Caco-2 (cell line): ENCODE data around the gene PCBP2. TPM values are rescaled to one million over a fixed set of nuclear protein-coding genes. Genes with fewer than 3 reads are reported as not detected.

ENCODE experiments used
- BruUV-seq: library from RNA; stranded (reverse); fragments of 400-500 nt; replicated peaks from 2 replicates; lab custom pipeline; 2021; lab: Mats Ljungman, UMichigan
- CTCF ChIA-PET: fragments of 300-600 bp; sonication (Branson Sonifier 250); formaldehyde crosslinking; loops from one replicate; lab custom pipeline; 2022; ENCODE audit warnings: antibody characterized with exemption; lab: Charles Lee
- POLR2A ChIA-PET: fragments of 300-600 bp; sonication (Branson Sonifier 250); formaldehyde crosslinking; loops from one replicate; lab custom pipeline; 2022; ENCODE audit warnings: antibody characterized with exemption; lab: Charles Lee
- DNase-seq, 2 experiments: peaks; one replicate each; pipeline versions ENCODE4 v3.0.0 to v3.0.0-alpha.2; 2020 to 2022
- H3K27me3 ChIP-seq: replicated peaks from 2 replicates; pipeline ENCODE4 v1.6.0; 2011; ENCODE audit warnings: low read length; ENCODE audit not compliant: control insufficient read depth, insufficient read depth
- H3K36me3 ChIP-seq: 2 replicates; pipeline ENCODE4 v1.5.1; 2011; ENCODE audit warnings: low read length; ENCODE audit not compliant: control insufficient read depth, insufficient read depth
- H3K4me1 ChIP-seq: fragments of 250-450 bp; sonication (Bioruptor Pico); 2 replicates; pipeline ENCODE4 v1.5.1; 2020; ENCODE audit warnings: mild to moderate bottlenecking
- H3K4me3 ChIP-seq: 2 replicates; pipeline ENCODE4 v1.5.1; 2011; ENCODE audit warnings: low read depth, mild to moderate bottlenecking, control low read depth, low read length
- H3K9me3 ChIP-seq: fragments of 250-450 bp; sonication (Bioruptor Pico); 2 replicates; pipeline ENCODE4 v1.5.1; 2020; ENCODE audit warnings: mild to moderate bottlenecking, moderate library complexity
- H3K27ac Mint-ChIP-seq: one replicate; pipeline ENCODE4 v1.8.0; 2022; ENCODE audit warnings: mixed read lengths; ENCODE audit not compliant: unreplicated experiment
- H3K27me3 Mint-ChIP-seq: one replicate; pipeline ENCODE4 v1.8.0; 2022; ENCODE audit warnings: mixed read lengths; ENCODE audit not compliant: insufficient read depth, unreplicated experiment
- H3K36me3 Mint-ChIP-seq: one replicate; pipeline ENCODE4 v1.8.0; 2022; ENCODE audit warnings: mild to moderate bottlenecking, mixed read lengths; ENCODE audit not compliant: insufficient read depth, unreplicated experiment
- H3K4me1 Mint-ChIP-seq: one replicate; pipeline ENCODE4 v1.8.0; 2022; ENCODE audit warnings: low read depth, mixed read lengths; ENCODE audit not compliant: unreplicated experiment
- H3K4me3 Mint-ChIP-seq: one replicate; pipeline ENCODE4 v1.8.0; 2022; ENCODE audit warnings: mild to moderate bottlenecking, moderate library complexity, mixed read lengths; ENCODE audit not compliant: unreplicated experiment
- H3K9me3 Mint-ChIP-seq: one replicate; pipeline ENCODE4 v1.8.0; 2022; ENCODE audit warnings: mixed read lengths; ENCODE audit not compliant: unreplicated experiment
- CTCF ChIP-seq, 2 experiments: fragments of 200-600 bp in 1 of 2; IDR thresholded peaks; 1 replicate in 1 of 2; 2 replicates in 1 of 2; pipeline versions ENCODE4 v1.5.1 to v1.8.0; 2011 to 2022; ENCODE audit warnings: antibody characterized with exemption in 1 of 2, control low read depth in 1 of 2, inconsistent platforms in 1 of 2, low read depth in 1 of 2, low read length in 1 of 2, mild to moderate bottlenecking in 1 of 2, moderate library complexity in 1 of 2; ENCODE audit not compliant: insufficient read depth in 1 of 2, severe bottlenecking in 1 of 2, unreplicated experiment in 1 of 2
- intact Hi-C: fragments of 100-400 bp; cut with micrococcal nuclease; formaldehyde crosslinking; loops from one replicate; pipeline ENCODE4 v1.10.0; 2022; ENCODE audit not compliant: unreplicated experiment
- total RNA-seq: library from RNA; stranded (reverse); gene quantifications from 2 replicates; pipeline ENCODE4 v1.2.3, GENCODE V29; 2022

The PCBP2 gene
- total RNA-seq, 1 experiment from 2014 or later = 1,143 TPM

GRCh38 chr12:53467082-53467481 is 15.2 kb downstream of the PCBP2 start:
- no peak for TF ChIP-seq CTCF (IDR thresholded peaks at IDR 0.05; ENCODE audit: insufficient read depth in 1 of 2, low read depth in 1 of 2, low read length in 1 of 2, severe bottlenecking in 1 of 2, unreplicated experiment in 1 of 2)
- H3K4me1 ChIP-seq = no peaks in the 10 kb centered on the region
- Mint-ChIP-seq H3K36me3 (peaks cover 100% of the 10 kb centered on the region), H3K9me3 (no peaks in the 10 kb centered on the region), H3K27me3 (no peaks in the 10 kb centered on the region), H3K4me1 (peaks cover 17% of the 10 kb centered on the region), H3K27ac (no peak overlapping the region), H3K4me3 (no peak overlapping the region)
- no peaks in the 10 kb centered on the region for H3K9me3 ChIP-seq
- no TSS peak for BruUV-seq
- H3K4me3 ChIP-seq = no peak overlapping the region
- ChIA-PET POLR2A (no interaction called here), CTCF (no interaction called here)
- no peaks in the 10 kb centered on the region for H3K27me3 ChIP-seq
- intact Hi-C loops = no loop called here
- DNase-seq = peak in 1 of 2 experiments; percentile 3
- peaks cover 15% of the 10 kb centered on the region for H3K36me3 ChIP-seq

GRCh38 chr12:53467880-53468279 is 16.0 kb downstream of the PCBP2 start:
- ChIA-PET POLR2A (no interaction called here), CTCF (no interaction called here)
- H3K36me3 ChIP-seq = peaks cover 15% of the 10 kb centered on the region
- H3K4me3 ChIP-seq = no peak overlapping the region
- Mint-ChIP-seq H3K9me3 (no peaks in the 10 kb centered on the region), H3K4me3 (no peak overlapping the region), H3K4me1 (peaks cover 19% of the 10 kb centered on the region), H3K36me3 (peaks cover 100% of the 10 kb centered on the region), H3K27ac (no peak overlapping the region), H3K27me3 (no peaks in the 10 kb centered on the region)
- DNase-seq = peak in 1 of 2 experiments; percentile 7
- TF ChIP-seq CTCF (IDR thresholded peaks at IDR 0.05; ENCODE audit: insufficient read depth in 1 of 2, low read depth in 1 of 2, low read length in 1 of 2, severe bottlenecking in 1 of 2, unreplicated experiment in 1 of 2) = no peak
- H3K4me1 ChIP-seq = no peaks in the 10 kb centered on the region
- intact Hi-C loops = no loop called here
- TSS peak; percentile 12 for BruUV-seq
- no peaks in the 10 kb centered on the region for H3K9me3 ChIP-seq
- no peaks in the 10 kb centered on the region for H3K27me3 ChIP-seq

GRCh38 chr12:53468282-53468681 is 16.4 kb downstream of the PCBP2 start:
- TF ChIP-seq CTCF (IDR thresholded peaks at IDR 0.05; ENCODE audit: insufficient read depth in 1 of 2, low read depth in 1 of 2, low read length in 1 of 2, severe bottlenecking in 1 of 2, unreplicated experiment in 1 of 2) = no peak
- H3K27me3 ChIP-seq = no peaks in the 10 kb centered on the region
- Mint-ChIP-seq H3K27ac (no peak overlapping the region), H3K4me3 (no peak overlapping the region), H3K4me1 (peaks cover 19% of the 10 kb centered on the region), H3K27me3 (no peaks in the 10 kb centered on the region), H3K9me3 (no peaks in the 10 kb centered on the region), H3K36me3 (peaks cover 100% of the 10 kb centered on the region)
- H3K9me3 ChIP-seq = no peaks in the 10 kb centered on the region
- no peak for DNase-seq
- ChIA-PET CTCF (no interaction called here), POLR2A (no interaction called here)
- intact Hi-C loops = no loop called here
- no peaks in the 10 kb centered on the region for H3K4me1 ChIP-seq
- peaks cover 15% of the 10 kb centered on the region for H3K36me3 ChIP-seq
- BruUV-seq = no TSS peak
- H3K4me3 ChIP-seq = no peak overlapping the region
